MM.1S (cell line): ENCODE data around the gene CYP46A1.

Source experiments
- DNase-seq: peaks from one replicate; pipeline ENCODE4 v3.0.0-alpha.2; 2015
- H2AFZ ChIP-seq: fragments of 300-600 bp; sonication (generic); 2 replicates; pipeline ENCODE4 v1.6.0; 2016; ENCODE audit warnings: antibody characterized with exemption, low read length
- H3F3A ChIP-seq: fragments of 300-600 bp; sonication (generic); 2 replicates; pipeline ENCODE4 v1.6.1; 2016; ENCODE audit warnings: mild to moderate bottlenecking, antibody characterized with exemption, low read length, moderate library complexity, mixed read lengths; ENCODE audit not compliant: insufficient read depth
- H3K27ac ChIP-seq: fragments of 300-600 bp; sonication (generic); 2 replicates; pipeline ENCODE4 v1.5.1; 2016; ENCODE audit warnings: mild to moderate bottlenecking, low read length
- H3K27me3 ChIP-seq: fragments of 300-600 bp; sonication (generic); replicated peaks from 2 replicates; pipeline ENCODE4 v1.6.0; 2016; ENCODE audit warnings: low read length; ENCODE audit not compliant: insufficient read depth
- H3K36me3 ChIP-seq: fragments of 300-600 bp; sonication (generic); replicated peaks from 2 replicates; pipeline ENCODE4 v1.6.1; 2016; ENCODE audit warnings: mild to moderate bottlenecking, low read length, mixed read lengths; ENCODE audit not compliant: insufficient read depth
- H3K4me1 ChIP-seq: fragments of 300-600 bp; sonication (generic); 2 replicates; pipeline ENCODE4 v1.6.1; 2016; ENCODE audit warnings: low read length, mixed read lengths
- H3K4me2 ChIP-seq: fragments of 300-600 bp; sonication (generic); 2 replicates; pipeline ENCODE4 v1.6.0; 2016; ENCODE audit warnings: low read depth, low read length
- H3K4me3 ChIP-seq: fragments of 300-600 bp; sonication (generic); 2 replicates; pipeline ENCODE4 v1.5.1; 2016; ENCODE audit warnings: low read length, mixed read lengths
- H3K79me2 ChIP-seq: fragments of 300-600 bp; sonication (generic); 2 replicates; pipeline ENCODE4 v1.6.1; 2016; ENCODE audit warnings: mixed run types, low read length, mixed read lengths
- H3K9ac ChIP-seq: fragments of 300-600 bp; sonication (generic); 2 replicates; pipeline ENCODE4 v1.6.1; 2016; ENCODE audit warnings: low read length, mixed read lengths
- H3K9me2 ChIP-seq: fragments of 300-600 bp; sonication (generic); replicated peaks from 2 replicates; pipeline ENCODE4 v1.6.1; 2016; ENCODE audit warnings: mild to moderate bottlenecking, low read length, mixed read lengths; ENCODE audit not compliant: insufficient read depth
- H3K9me3 ChIP-seq: fragments of 300-600 bp; sonication (generic); replicated peaks from 2 replicates; pipeline ENCODE4 v1.6.1; 2016; ENCODE audit warnings: mild to moderate bottlenecking, low read length, mixed read lengths; ENCODE audit not compliant: insufficient read depth
- H4K20me1 ChIP-seq: fragments of 300-600 bp; sonication (generic); 2 replicates; pipeline ENCODE4 v1.6.1; 2016; ENCODE audit warnings: mild to moderate bottlenecking, low read length, moderate library complexity, mixed read lengths; ENCODE audit not compliant: insufficient read depth
- CTCF ChIP-seq: fragments of 300-600 bp; sonication (generic); IDR thresholded peaks from 2 replicates; pipeline ENCODE4 v1.5.1; 2016; ENCODE audit warnings: antibody characterized with exemption, low read length, mixed read lengths
- EZH2 ChIP-seq: fragments of 300-600 bp; sonication (generic); optimal IDR thresholded peaks from 2 replicates; pipeline ENCODE3; 2017; ENCODE audit warnings: low read depth, mild to moderate bottlenecking, antibody characterized with exemption, low read length, mixed read lengths
- EZH2phosphoT487 ChIP-seq: fragments of 300-600 bp; sonication (generic); IDR thresholded peaks from 2 replicates; pipeline ENCODE4 v1.6.1; 2018; ENCODE audit warnings: antibody characterized with exemption, low read length

Gene CYP46A1

GRCh38 chr14:99772371-99773283 is 88.5 kb downstream of the CYP46A1 start:
- H3K9ac ChIP-seq, result no peak overlapping the region
- no peak overlapping the region for H3K4me2 ChIP-seq
- no peak for TF ChIP-seq EZH2
- TF ChIP-seq CTCF, result no peak
- TF ChIP-seq EZH2phosphoT487, result no peak
- no peaks in the 10 kb centered on the region for H3F3A ChIP-seq
- H3K4me1 ChIP-seq, result no peaks in the 10 kb centered on the region
- H3K27me3 ChIP-seq, result no peaks in the 10 kb centered on the region
- no peaks in the 10 kb centered on the region for H3K9me2 ChIP-seq
- no peak overlapping the region for H3K4me3 ChIP-seq
- H2AFZ ChIP-seq, result no peak overlapping the region
- H3K36me3 ChIP-seq, result no peaks in the 10 kb centered on the region
- no peaks in the 10 kb centered on the region for H3K79me2 ChIP-seq
- DNase-seq, result no peak
- no peaks in the 10 kb centered on the region for H4K20me1 ChIP-seq
- no peak overlapping the region for H3K27ac ChIP-seq
- no peaks in the 10 kb centered on the region for H3K9me3 ChIP-seq

GRCh38 chr14:99773521-99774497 is 89.7 kb downstream of the CYP46A1 start:
- no peak overlapping the region for H2AFZ ChIP-seq
- H3K9ac ChIP-seq, result no peak overlapping the region
- no peak overlapping the region for H3K4me3 ChIP-seq

More at GRCh38 chr14:99773521-99774497, 89.7 kb downstream of the CYP46A1 start:
- Histone ChIP-seq H3K9me3 (no peaks in the 10 kb centered on the region), H3K4me1 (no peaks in the 10 kb centered on the region), H3K4me2 (no peak overlapping the region), H3K36me3 (no peaks in the 10 kb centered on the region), H4K20me1 (no peaks in the 10 kb centered on the region), H3K27me3 (no peaks in the 10 kb centered on the region), H3K27ac (no peak overlapping the region), H3K9me2 (no peaks in the 10 kb centered on the region), H3K79me2 (no peaks in the 10 kb centered on the region), H3F3A (no peaks in the 10 kb centered on the region)
- DNase-seq, result no peak
- no peak for TF ChIP-seq EZH2
- TF ChIP-seq CTCF, result no peak
- no peak for TF ChIP-seq EZH2phosphoT487
